Brain microvascular endothelial cell (primary cell): ENCODE data around the gene ACSL6.

Source experiments
- DNase-seq: peaks from one replicate; pipeline ENCODE4 v3.0.0-alpha.2; 2020
- H3K27ac ChIP-seq: fragments of 250-450 bp; sonication (Bioruptor Pico); 2 replicates; pipeline ENCODE4 v1.5.1; 2020; ENCODE audit warnings: mild to moderate bottlenecking, moderate library complexity
- H3K27me3 ChIP-seq: fragments of 250-450 bp; sonication (Bioruptor Pico); replicated peaks from 2 replicates; pipeline ENCODE4 v1.5.1; 2020; ENCODE audit warnings: mild to moderate bottlenecking
- H3K36me3 ChIP-seq: fragments of 250-450 bp; sonication (Bioruptor Pico); replicated peaks from 2 replicates; pipeline ENCODE4 v1.5.1; 2020; ENCODE audit warnings: mild to moderate bottlenecking
- H3K4me3 ChIP-seq: 2 replicates; pipeline ENCODE4 v1.5.1; 2011; ENCODE audit warnings: low read depth, mild to moderate bottlenecking, control low read depth, low read length, moderate library complexity
- in situ Hi-C: cut with HindIII; loops from 2 replicates; pipeline ENCODE4 v1.10.0; 2017; ENCODE audit warnings: low sequenced_read_pairs, low pct_ligation_motif_present
- TF ChIP-seq, protein P1 (sequence below): IDR thresholded peaks from 2 replicates; pipeline ENCODE4 v1.5.1; 2011; ENCODE audit warnings: low read depth, mild to moderate bottlenecking, moderate library complexity, low read length, control low read depth, inconsistent platforms; ENCODE audit errors: missing control alignments

ACSL6 gene

DNA sequence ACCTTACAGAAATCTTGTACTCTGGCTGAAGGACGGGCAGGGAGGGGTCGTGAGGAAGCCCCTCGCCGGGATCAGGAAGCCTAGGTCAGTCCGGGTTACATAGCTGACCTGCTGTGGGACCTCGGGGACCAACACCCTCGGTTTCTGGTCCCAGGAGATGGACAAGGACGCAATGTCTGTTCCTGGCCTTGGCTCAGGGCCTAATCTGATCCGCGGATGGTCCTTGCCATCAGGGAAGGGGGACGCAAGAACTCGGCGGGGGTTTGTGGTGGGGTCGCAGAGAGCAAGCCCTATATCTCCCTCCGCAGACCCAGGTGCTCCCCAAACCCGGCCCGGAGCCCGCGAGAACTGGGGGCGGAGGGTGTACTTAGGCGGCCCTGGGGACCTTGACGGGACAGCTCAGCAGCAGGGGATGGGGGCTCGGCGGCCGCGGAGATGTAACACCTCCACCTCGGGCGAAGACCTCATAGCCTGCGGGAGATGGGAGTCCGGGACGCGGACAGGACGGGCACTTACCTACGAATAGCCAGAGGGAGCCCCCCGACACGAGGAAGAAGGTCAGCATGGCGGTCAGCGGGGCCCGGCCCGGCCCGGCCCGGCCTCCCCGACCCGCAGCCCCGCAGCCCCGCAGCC, 353 bp downstream of the ACSL6 start:
- no peak for DNase-seq
- Histone ChIP-seq H3K4me3 (peak overlapping the region; percentile 33), H3K36me3 (no peaks in the 10 kb centered on the region), H3K27me3 (peaks cover 16% of the 10 kb centered on the region), H3K27ac (no peak overlapping the region)
- in situ Hi-C loops, result loop anchor here (25.0 kb wide), 1 partner anchor 424 kb away; no protein-coding TSS in a partner anchor
- TF ChIP-seq, protein P1, sequence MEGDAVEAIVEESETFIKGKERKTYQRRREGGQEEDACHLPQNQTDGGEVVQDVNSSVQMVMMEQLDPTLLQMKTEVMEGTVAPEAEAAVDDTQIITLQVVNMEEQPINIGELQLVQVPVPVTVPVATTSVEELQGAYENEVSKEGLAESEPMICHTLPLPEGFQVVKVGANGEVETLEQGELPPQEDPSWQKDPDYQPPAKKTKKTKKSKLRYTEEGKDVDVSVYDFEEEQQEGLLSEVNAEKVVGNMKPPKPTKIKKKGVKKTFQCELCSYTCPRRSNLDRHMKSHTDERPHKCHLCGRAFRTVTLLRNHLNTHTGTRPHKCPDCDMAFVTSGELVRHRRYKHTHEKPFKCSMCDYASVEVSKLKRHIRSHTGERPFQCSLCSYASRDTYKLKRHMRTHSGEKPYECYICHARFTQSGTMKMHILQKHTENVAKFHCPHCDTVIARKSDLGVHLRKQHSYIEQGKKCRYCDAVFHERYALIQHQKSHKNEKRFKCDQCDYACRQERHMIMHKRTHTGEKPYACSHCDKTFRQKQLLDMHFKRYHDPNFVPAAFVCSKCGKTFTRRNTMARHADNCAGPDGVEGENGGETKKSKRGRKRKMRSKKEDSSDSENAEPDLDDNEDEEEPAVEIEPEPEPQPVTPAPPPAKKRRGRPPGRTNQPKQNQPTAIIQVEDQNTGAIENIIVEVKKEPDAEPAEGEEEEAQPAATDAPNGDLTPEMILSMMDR, result no peak

DNA sequence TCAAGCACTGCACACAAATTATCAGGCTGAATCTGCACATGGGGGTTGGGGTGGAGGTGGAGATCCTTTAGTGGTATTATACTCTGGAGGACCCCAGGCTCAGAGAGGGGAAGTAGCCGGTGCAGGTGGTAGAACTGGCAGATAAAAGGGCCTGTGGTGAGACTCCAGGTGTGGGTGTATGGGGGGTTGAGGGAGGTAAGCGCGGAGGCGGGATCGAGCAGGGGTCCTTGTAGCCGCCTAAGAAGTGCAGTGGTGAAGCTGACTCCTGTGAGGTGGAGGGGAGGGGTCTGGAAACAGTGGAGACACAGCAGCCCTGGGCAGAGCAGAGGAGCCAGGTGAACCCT, 841 bp downstream of the ACSL6 start:
- no peaks in the 10 kb centered on the region for H3K36me3 ChIP-seq
- TF ChIP-seq, protein P1, result no peak
- no peak for DNase-seq
- no peak overlapping the region for H3K4me3 ChIP-seq
- H3K27me3 ChIP-seq, result peaks cover 16% of the 10 kb centered on the region
- in situ Hi-C loops, result loop anchor here (25.0 kb wide), 1 partner anchor 423 kb away; no protein-coding TSS in a partner anchor
- H3K27ac ChIP-seq, result no peak overlapping the region

DNA sequence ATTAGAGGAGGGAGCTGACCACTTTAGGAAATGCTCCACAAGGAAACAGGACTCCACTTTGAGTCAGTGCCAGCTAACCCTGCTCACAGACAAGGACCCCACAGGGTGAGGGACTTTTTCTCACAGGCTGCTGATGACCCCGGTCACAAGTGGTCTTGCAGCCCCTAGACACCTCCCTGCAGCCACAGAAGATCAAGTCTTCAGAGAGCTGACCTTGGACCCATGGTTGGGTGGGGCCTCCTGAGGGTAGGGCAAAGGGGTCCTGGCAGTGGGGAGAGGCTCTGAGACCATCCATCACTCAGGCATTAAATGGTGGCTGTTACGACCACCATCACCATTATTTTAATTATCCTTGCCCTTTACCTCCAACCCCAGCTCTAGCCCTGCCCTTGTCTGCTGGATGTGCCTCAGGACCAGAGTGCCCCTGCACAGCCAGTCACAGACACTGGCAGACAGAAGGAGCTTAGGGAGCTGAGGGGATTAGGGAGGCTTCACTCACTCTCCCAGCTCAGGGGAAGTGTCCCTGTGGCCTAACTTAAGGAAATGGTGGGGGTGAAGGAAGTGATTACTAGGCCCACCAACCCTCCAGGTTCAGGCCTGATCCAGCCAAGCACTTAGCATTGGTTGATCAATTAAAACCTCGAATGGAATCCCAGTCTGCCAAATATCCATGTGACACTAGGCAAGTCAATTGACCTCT, 1.6 kb downstream of the ACSL6 start:
- no peak overlapping the region for H3K27ac ChIP-seq

DNA sequence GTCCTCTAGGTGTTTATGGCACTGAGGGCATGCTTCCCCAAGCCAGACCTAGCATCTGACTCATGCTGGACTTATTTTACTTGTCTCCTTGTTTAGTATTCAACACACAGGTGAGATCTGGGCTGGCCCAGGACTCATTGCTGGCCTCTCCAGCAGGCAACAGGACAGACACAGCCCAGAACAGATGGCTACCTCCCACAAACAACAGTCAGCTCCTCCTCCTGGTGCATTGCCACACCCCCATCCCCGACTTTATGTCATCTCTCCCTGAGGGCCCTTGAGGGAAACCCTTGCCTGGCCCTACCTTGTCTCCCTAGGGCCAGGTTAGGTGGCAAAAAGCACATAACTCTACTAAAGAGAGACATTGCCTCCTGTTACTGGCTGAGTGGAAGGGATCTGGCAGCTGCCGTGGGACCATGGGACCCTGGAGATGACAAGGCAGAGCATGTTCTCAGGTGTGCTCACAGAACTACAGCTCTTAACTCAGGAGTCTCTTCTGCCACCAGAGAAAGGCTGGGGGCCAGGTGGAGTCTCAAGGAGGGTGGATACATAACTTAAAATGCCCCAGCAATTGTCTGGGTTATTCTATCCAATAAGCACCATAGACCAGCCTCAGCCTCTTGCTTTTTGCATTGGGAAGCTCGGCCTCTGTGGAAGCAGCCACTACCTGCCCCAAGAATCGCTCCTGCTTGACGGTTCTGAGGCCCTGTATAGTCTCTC, 2.3 kb downstream of the ACSL6 start:
- Histone ChIP-seq H3K36me3 (no peaks in the 10 kb centered on the region), H3K4me3 (no peak overlapping the region), H3K27me3 (peaks cover 16% of the 10 kb centered on the region), H3K27ac (no peak overlapping the region)
- DNase-seq, result no peak
- in situ Hi-C loops, result loop anchor here (25.0 kb wide), 1 partner anchor 422 kb away; no protein-coding TSS in a partner anchor
- TF ChIP-seq, protein P1, result no peak

More for the DNA sequence above, 1.6 kb downstream of the ACSL6 start:
- Histone ChIP-seq H3K36me3 (no peaks in the 10 kb centered on the region), H3K27me3 (peaks cover 16% of the 10 kb centered on the region), H3K4me3 (no peak overlapping the region)
- in situ Hi-C loops, result loop anchor here (25.0 kb wide), 1 partner anchor 423 kb away; no protein-coding TSS in a partner anchor
- DNase-seq, result no peak
- TF ChIP-seq, protein P1, result no peak

DNA sequence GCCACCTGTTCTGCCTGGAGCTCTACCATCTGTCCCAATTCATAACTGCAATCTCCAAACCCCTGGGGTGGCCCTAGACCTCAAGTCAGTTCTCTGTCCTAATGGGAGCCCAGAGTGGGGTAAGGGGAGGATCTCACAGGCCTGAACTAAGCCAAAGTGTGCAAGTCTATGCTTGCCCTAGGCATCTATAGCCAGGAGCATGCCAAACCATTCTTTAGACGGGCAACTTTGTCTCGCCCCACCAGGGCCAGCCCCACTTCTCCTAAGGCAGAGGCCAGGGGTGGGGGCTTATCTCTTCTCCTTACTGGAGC, 3.3 kb downstream of the ACSL6 start:
- TF ChIP-seq, protein P1, result no peak
- peaks cover 16% of the 10 kb centered on the region for H3K27me3 ChIP-seq
- DNase-seq, result no peak
- no peak overlapping the region for H3K27ac ChIP-seq
- in situ Hi-C loops, result loop anchor here (25.0 kb wide), 1 partner anchor 421 kb away; no protein-coding TSS in a partner anchor
- H3K4me3 ChIP-seq, result no peak overlapping the region
- no peaks in the 10 kb centered on the region for H3K36me3 ChIP-seq
